Endothelial cell of umbilical vein (primary cell): ENCODE results near the gene RSRC1. TPM values are rescaled to one million over a fixed set of nuclear protein-coding genes. Genes with fewer than 3 reads are reported as not detected.

Source experiments
- BruUV-seq: library from RNA; stranded (reverse); fragments of 400-500 nt; replicated peaks from 2 replicates; lab custom pipeline; 2021; lab: Mats Ljungman, UMichigan
- CTCF ChIA-PET: fragments of 300-600, 350-600 bp; sonication (Branson Sonifier 250); formaldehyde crosslinking; loops from one replicate; lab custom pipeline; 2021; ENCODE audit warnings: antibody characterized with exemption, inconsistent platforms; lab: Charles Lee
- POLR2A ChIA-PET: fragments of 300-600, 350-600 bp; sonication (Branson Sonifier 250); formaldehyde crosslinking; loops from one replicate; lab custom pipeline; 2021; ENCODE audit warnings: antibody characterized with exemption, inconsistent platforms; lab: Charles Lee
- DNase-seq: peaks from one replicate; pipeline ENCODE4 v3.0.0-alpha.2; 2011; ENCODE audit warnings: low read depth, low spot score
- FAIRE-seq: peaks from 2 replicates; lab custom pipeline; 2011; peaks lifted over from hg19 to GRCh38; lab: Jason Lieb, UNC
- H2AFZ ChIP-seq: 2 replicates; pipeline ENCODE4 v1.6.0; 2012; ENCODE audit warnings: low read depth, low read length, control low read depth, inconsistent platforms
- H3K27ac ChIP-seq: 2 replicates; pipeline ENCODE4 v1.5.1; 2011; ENCODE audit warnings: low read depth, mild to moderate bottlenecking, control low read depth, low read length, moderate library complexity; ENCODE audit not compliant: insufficient read depth
- H3K27me3 ChIP-seq, 2 experiments: 2 replicates each; pipeline versions ENCODE4 v1.6.0 to v1.6.1; 2011; ENCODE audit warnings: low read length in 2 of 2, mixed read lengths in 1 of 2; ENCODE audit not compliant: control insufficient read depth in 2 of 2, insufficient read depth in 2 of 2
- H3K36me3 ChIP-seq, 2 experiments: 2 replicates in 1 of 2; 3 replicates in 1 of 2; pipeline ENCODE4 v1.5.1; 2011; ENCODE audit warnings: low read length in 2 of 2, mild to moderate bottlenecking in 1 of 2, moderate library complexity in 1 of 2; ENCODE audit not compliant: control insufficient read depth in 2 of 2, insufficient read depth in 2 of 2; ENCODE audit errors: extremely low read depth in 1 of 2
- H3K4me1 ChIP-seq: 3 replicates; pipeline ENCODE4 v1.5.1; 2011; ENCODE audit warnings: mild to moderate bottlenecking, low read length; ENCODE audit not compliant: control insufficient read depth, insufficient read depth; ENCODE audit errors: extremely low read depth
- H3K4me2 ChIP-seq: 2 replicates; pipeline ENCODE4 v1.6.1; 2011; ENCODE audit warnings: low read length, control low read depth, mixed read lengths; ENCODE audit not compliant: insufficient read depth
- H3K4me3 ChIP-seq, 3 experiments: fragments of 200-600 bp in 1 of 3; sonication (generic), shearing (Covaris generic) in 1 of 3; replicated peaks in 1 of 3; 2 replicates each; pipeline ENCODE4 v1.5.1; 2011 to 2016; ENCODE audit warnings: control low read depth in 3 of 3, low read length in 3 of 3, mild to moderate bottlenecking in 2 of 3, inconsistent platforms in 1 of 3, low read depth in 1 of 3, moderate library complexity in 1 of 3; ENCODE audit not compliant: insufficient read depth in 1 of 3
- H3K79me2 ChIP-seq: 2 replicates; pipeline ENCODE4 v1.6.0; 2012; ENCODE audit warnings: low read length, inconsistent platforms; ENCODE audit not compliant: control insufficient read depth, insufficient read depth
- H3K9ac ChIP-seq: replicated peaks from 2 replicates; pipeline ENCODE3; 2011; ENCODE audit warnings: low read length, control low read depth; ENCODE audit not compliant: insufficient read depth; ENCODE audit errors: extremely low read depth
- H3K9me1 ChIP-seq: replicated peaks from 3 replicates; pipeline ENCODE4 v1.6.0; 2011; ENCODE audit warnings: mild to moderate bottlenecking, low read length; ENCODE audit not compliant: control insufficient read depth, insufficient read depth; ENCODE audit errors: extremely low read depth
- H3K9me3 ChIP-seq: replicated peaks from 2 replicates; pipeline ENCODE4 v1.5.1; 2012; ENCODE audit warnings: low read length, inconsistent platforms; ENCODE audit not compliant: control insufficient read depth, insufficient read depth
- H4K20me1 ChIP-seq: replicated peaks from 2 replicates; pipeline ENCODE3; 2011; ENCODE audit warnings: mild to moderate bottlenecking, low read length; ENCODE audit not compliant: control insufficient read depth, insufficient read depth; ENCODE audit errors: extremely low read depth
- EZH2 ChIP-seq: IDR thresholded peaks from 2 replicates; pipeline ENCODE4 v1.6.1; 2012; ENCODE audit warnings: borderline replicate concordance, low read depth, mild to moderate bottlenecking, moderate library complexity, low read length, inconsistent platforms; ENCODE audit not compliant: severe bottlenecking
- MYC ChIP-seq: IDR thresholded peaks from one replicate; pipeline ENCODE4 v1.6.1; 2011; ENCODE audit warnings: mild to moderate bottlenecking, low read depth, low read length
- POLR2AphosphoS5 ChIP-seq: IDR thresholded peaks from 2 replicates; pipeline ENCODE4 v1.6.1; 2012; ENCODE audit warnings: low read depth, mild to moderate bottlenecking, control low read depth, low read length, moderate library complexity; ENCODE audit not compliant: insufficient read depth
- dilution Hi-C: fragments of 300-500 bp; cut with MboI; formaldehyde crosslinking; loops from one replicate; pipeline ENCODE4 v1.15.0; 2019; ENCODE audit warnings: low sequenced_read_pairs; ENCODE audit not compliant: extremely low pct_ligation_motif_present
- intact Hi-C: fragments of 100-400 bp; cut with micrococcal nuclease; formaldehyde crosslinking; loops from one replicate; pipeline ENCODE4 v1.10.0; 2022
- polyA plus RNA-seq, 4 experiments: library from polyadenylated mRNA; depleted of rRNA in 3 of 4; stranded (reverse) in 3 of 4; unstranded in 1 of 4; fragments of >200 nt; gene quantifications; 2 replicates each; pipeline versions ENCODE4 v1.2.1 to v1.2.3, GENCODE V29; 2011 to 2012; ENCODE audit warnings: missing spikeins in 1 of 4
- total RNA-seq: library from RNA; stranded (reverse); gene quantifications from 2 replicates; pipeline ENCODE4 v1.2.3, GENCODE V29; 2021
- TF ChIP-seq, protein P1 (sequence below): IDR thresholded peaks from 2 replicates; pipeline ENCODE4 v1.6.1; 2011; ENCODE audit not compliant: insufficient read depth, insufficient read length

RSRC1 gene
- total and polyA plus RNA-seq, 2 donors (not counting 3 experiments of a cell fraction or from before 2014, with no cell fraction given), result 1.8 to 25.4 TPM

- no peaks in the 10 kb centered on the region for H3K27me3 ChIP-seq
- no peaks in the 10 kb centered on the region for H4K20me1 ChIP-seq
- DNase-seq (no peak), FAIRE-seq (no peak)
- H3K36me3 ChIP-seq, result no peaks in the 10 kb centered on the region
- CTCF ChIA-PET, result no interaction called here
- H3K4me1 ChIP-seq, result no peaks in the 10 kb centered on the region
- H3K9me1 ChIP-seq, result no peaks in the 10 kb centered on the region
- intact Hi-C loops, result no loop called here
- H3K79me2 ChIP-seq, result no peaks in the 10 kb centered on the region
- H3K9me3 ChIP-seq, result no peaks in the 10 kb centered on the region
- no TSS peak for BruUV-seq
- H3K4me2 ChIP-seq, result no peak overlapping the region
- dilution Hi-C loops, result no loop called here
- H2AFZ ChIP-seq, result no peak overlapping the region
- no peak overlapping the region for H3K9ac ChIP-seq
- H3K4me3 ChIP-seq, result no peak overlapping the region
- POLR2A ChIA-PET, result no interaction called here
- no peak for TF ChIP-seq POLR2AphosphoS5
- TF ChIP-seq MYC, result no peak
- TF ChIP-seq, protein P1, sequence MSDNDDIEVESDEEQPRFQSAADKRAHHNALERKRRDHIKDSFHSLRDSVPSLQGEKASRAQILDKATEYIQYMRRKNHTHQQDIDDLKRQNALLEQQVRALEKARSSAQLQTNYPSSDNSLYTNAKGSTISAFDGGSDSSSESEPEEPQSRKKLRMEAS, result no peak
- no peak overlapping the region for H3K27ac ChIP-seq
Observed at GRCh38 chr3:158382479-158382878, 272.6 kb downstream of the RSRC1 start.

GRCh38 chr3:158384019-158384418, 274.1 kb downstream of the RSRC1 start:
- Histone ChIP-seq H3K9me3 (no peaks in the 10 kb centered on the region), H4K20me1 (no peaks in the 10 kb centered on the region), H3K9ac (no peak overlapping the region), H2AFZ (no peak overlapping the region), H3K4me3 (no peak overlapping the region), H3K4me2 (no peak overlapping the region), H3K36me3 (no peaks in the 10 kb centered on the region), H3K4me1 (no peaks in the 10 kb centered on the region), H3K79me2 (no peaks in the 10 kb centered on the region), H3K27ac (no peak overlapping the region), H3K9me1 (no peaks in the 10 kb centered on the region), H3K27me3 (no peaks in the 10 kb centered on the region)
- TF ChIP-seq POLR2AphosphoS5 (no peak), EZH2 (no peak)
- no TSS peak for BruUV-seq
- intact Hi-C loops (no loop called here), dilution Hi-C loops (no loop called here)
- POLR2A ChIA-PET, result no interaction called here
- DNase-seq (no peak), FAIRE-seq (no peak)
- CTCF ChIA-PET, result no interaction called here
